Measurements from ENCODE around the gene TBC1D22A. TPM values are rescaled to one million over a fixed set of nuclear protein-coding genes. Genes with fewer than 3 reads are reported as not detected.
A peak's percentile ranks its signal among the peaks of the same experiment; 100 is the strongest.

TBC1D22A gene
- total RNA-seq, 1 experiment from 2014 or later, result 26.0 TPM

DNA sequence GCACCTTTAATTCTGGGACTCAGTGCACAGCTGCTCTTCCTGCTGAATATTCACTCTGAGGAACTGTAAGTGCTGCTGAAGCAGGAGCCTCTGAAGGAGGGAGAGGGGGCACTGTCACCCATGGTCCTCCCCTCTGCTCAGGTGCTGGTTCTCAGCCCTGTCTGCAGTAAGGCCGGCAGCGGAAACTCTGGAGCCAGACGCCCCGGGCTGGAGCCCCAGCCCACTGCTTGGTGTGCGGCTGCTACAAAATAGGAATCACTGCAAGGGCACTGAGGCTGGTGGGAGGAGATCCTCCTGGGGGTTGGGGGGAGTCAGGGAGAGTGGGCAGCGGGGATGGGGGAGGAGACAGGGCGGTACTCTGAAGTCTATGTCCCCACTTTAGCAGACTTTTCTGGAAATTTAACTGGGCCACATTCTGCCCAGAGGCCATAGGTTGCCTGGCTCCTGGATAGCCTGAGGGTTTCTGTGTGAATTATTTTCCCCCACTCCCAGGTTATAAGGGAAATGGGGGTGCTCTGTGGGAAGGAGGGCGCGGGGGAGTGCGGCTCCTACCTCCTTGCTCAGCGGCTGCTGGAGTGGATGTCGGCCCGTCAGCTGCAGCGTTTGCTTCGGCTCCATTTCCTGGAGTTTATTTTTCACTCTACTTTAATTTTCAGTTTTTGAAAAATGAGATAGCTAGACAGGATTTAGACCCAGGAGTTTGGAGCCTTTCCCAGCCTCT, 33.6 kb downstream of the TBC1D22A start:
- ChIA-PET CTCF (interaction anchor here (0.6 to 6.2 kb wide), 2 partner anchors 6 to 972 kb away, joined by 4 to 74 read pairs; no protein-coding TSS in a partner anchor), POLR2A (interaction anchor here (2.7 kb wide), 1 partner anchor 33 kb away, joined by 8 read pairs; the partner anchor contains the start of gene TBC1D22A)
- Mint-ChIP-seq H3K9me3 (ENCODE audit: unreplicated experiment) (no peaks in the 10 kb centered on the region), H3K36me3 (ENCODE audit: insufficient read depth, unreplicated experiment) (peaks cover 22% of the 10 kb centered on the region), H3K4me3 (ENCODE audit: unreplicated experiment) (no peak overlapping the region), H3K27ac (ENCODE audit: low read depth, unreplicated experiment) (no peak overlapping the region), H3K27me3 (ENCODE audit: insufficient read depth, unreplicated experiment) (no peaks in the 10 kb centered on the region), H3K4me1 (ENCODE audit: insufficient read depth, unreplicated experiment) (peaks cover 12% of the 10 kb centered on the region)
- no peak for DNase-seq (ENCODE audit: unreplicated experiment)
- TF ChIP-seq, protein P1, sequence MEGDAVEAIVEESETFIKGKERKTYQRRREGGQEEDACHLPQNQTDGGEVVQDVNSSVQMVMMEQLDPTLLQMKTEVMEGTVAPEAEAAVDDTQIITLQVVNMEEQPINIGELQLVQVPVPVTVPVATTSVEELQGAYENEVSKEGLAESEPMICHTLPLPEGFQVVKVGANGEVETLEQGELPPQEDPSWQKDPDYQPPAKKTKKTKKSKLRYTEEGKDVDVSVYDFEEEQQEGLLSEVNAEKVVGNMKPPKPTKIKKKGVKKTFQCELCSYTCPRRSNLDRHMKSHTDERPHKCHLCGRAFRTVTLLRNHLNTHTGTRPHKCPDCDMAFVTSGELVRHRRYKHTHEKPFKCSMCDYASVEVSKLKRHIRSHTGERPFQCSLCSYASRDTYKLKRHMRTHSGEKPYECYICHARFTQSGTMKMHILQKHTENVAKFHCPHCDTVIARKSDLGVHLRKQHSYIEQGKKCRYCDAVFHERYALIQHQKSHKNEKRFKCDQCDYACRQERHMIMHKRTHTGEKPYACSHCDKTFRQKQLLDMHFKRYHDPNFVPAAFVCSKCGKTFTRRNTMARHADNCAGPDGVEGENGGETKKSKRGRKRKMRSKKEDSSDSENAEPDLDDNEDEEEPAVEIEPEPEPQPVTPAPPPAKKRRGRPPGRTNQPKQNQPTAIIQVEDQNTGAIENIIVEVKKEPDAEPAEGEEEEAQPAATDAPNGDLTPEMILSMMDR (IDR thresholded peaks at IDR 0.05; ENCODE audit: unreplicated experiment), result no peak
- intact Hi-C loops (cut with micrococcal nuclease), result loop anchor here (5.0 kb wide), 1 partner anchor 791 kb away; no protein-coding TSS in a partner anchor
- no TSS peak for BruUV-seq (replicated peaks)

DNA sequence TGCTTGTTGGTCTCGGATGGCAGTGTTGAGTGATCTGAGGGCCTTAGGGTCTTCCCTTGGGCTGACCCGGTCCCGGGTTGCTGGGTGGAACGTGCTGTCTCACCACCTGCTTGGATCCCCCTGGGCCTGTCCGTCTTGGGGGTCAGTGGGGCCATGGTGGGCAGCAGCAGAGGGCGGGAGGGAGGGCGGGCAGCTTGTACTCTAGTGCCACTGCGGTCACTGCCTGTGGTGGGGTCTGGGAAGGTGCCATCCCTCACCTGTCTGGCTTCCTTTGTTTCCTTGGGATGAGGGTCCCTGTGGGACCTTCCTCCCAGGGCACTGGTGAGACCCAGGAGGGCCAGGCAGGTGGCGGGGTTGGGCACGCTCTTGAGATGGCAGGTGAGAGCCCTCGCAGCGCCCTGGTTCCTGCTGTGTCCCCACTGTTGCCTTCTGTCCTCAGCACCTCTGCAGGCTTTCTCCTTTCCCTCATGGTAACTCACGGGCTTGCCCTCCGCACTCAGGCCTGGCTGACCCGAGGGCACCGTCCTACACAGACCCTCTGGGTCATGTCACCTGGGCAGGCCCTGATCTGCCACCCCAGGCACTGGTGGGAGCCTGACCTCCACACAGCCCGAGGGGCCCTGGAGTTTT, 34.2 kb downstream of the TBC1D22A start:
- intact Hi-C loops (cut with micrococcal nuclease), result loop anchor here (5.0 kb wide), 1 partner anchor 791 kb away; no protein-coding TSS in a partner anchor
- Mint-ChIP-seq H3K9me3 (ENCODE audit: unreplicated experiment) (no peaks in the 10 kb centered on the region), H3K4me3 (ENCODE audit: unreplicated experiment) (no peak overlapping the region), H3K4me1 (ENCODE audit: insufficient read depth, unreplicated experiment) (peaks cover 12% of the 10 kb centered on the region), H3K36me3 (ENCODE audit: insufficient read depth, unreplicated experiment) (peaks cover 22% of the 10 kb centered on the region), H3K27me3 (ENCODE audit: insufficient read depth, unreplicated experiment) (no peaks in the 10 kb centered on the region), H3K27ac (ENCODE audit: low read depth, unreplicated experiment) (no peak overlapping the region)
- ChIA-PET CTCF (interaction anchor here (0.5 to 3.1 kb wide), 3 partner anchors 9 to 971 kb away, joined by 3 to 21 read pairs (median 4); no protein-coding TSS in a partner anchor), POLR2A (no interaction called here)
- DNase-seq (ENCODE audit: unreplicated experiment), result no peak
- TF ChIP-seq, protein P1 (IDR thresholded peaks at IDR 0.05; ENCODE audit: unreplicated experiment), result no peak
- BruUV-seq (replicated peaks), result no TSS peak

DNA sequence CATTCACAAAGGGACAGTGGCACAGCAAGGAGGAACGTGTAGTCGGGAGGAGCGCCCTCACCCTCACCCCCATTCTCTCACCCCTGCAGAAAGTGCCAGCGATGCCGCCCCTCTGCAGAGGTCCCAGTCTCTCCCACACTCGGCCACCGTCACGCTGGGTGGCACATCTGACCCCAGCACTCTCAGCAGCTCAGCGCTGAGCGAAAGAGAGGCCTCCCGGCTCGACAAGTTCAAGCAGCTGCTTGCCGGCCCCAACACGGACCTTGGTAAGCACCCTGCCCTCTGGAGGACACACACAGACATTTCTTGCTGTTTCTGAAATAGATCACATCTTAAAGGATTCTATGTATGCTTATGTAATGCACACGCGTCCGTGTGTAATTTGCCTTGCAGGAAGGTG, 34.9 kb downstream of the TBC1D22A start:
- ChIA-PET POLR2A (no interaction called here), CTCF (interaction anchor here (0.5 to 3.1 kb wide), 7 partner anchors 9 to 613 kb away, joined by 3 to 21 read pairs (median 3); no protein-coding TSS in a partner anchor)
- Mint-ChIP-seq H3K4me1 (ENCODE audit: insufficient read depth, unreplicated experiment) (peaks cover 12% of the 10 kb centered on the region), H3K4me3 (ENCODE audit: unreplicated experiment) (no peak overlapping the region), H3K27me3 (ENCODE audit: insufficient read depth, unreplicated experiment) (no peaks in the 10 kb centered on the region), H3K36me3 (ENCODE audit: insufficient read depth, unreplicated experiment) (peaks cover 22% of the 10 kb centered on the region), H3K27ac (ENCODE audit: low read depth, unreplicated experiment) (no peak overlapping the region), H3K9me3 (ENCODE audit: unreplicated experiment) (no peaks in the 10 kb centered on the region)
- DNase-seq (ENCODE audit: unreplicated experiment), result peak; percentile 12
- TF ChIP-seq, protein P1 (IDR thresholded peaks at IDR 0.05; ENCODE audit: unreplicated experiment), result no peak
- BruUV-seq (replicated peaks), result no TSS peak
- intact Hi-C loops (cut with micrococcal nuclease), result loop anchor here (5.0 kb wide), 1 partner anchor 790 kb away; no protein-coding TSS in a partner anchor

DNA sequence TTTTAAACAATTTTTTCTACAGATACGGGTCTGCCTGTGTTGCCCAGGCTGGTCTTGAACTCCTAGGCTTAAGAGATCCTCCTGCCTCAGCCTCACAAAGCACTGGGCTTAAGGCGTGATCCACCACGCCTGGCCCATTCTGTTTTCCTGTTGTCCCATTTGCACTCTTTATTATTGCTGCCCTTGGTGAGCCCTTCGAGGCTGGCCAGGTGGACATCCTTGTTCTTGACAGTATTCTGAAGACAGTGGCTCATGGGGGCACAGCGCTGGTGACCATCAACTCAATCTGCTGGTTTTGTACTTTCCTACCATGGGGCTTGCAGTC, 35.6 kb downstream of the TBC1D22A start:
- TF ChIP-seq, protein P1 (IDR thresholded peaks at IDR 0.05; ENCODE audit: unreplicated experiment), result no peak
- Mint-ChIP-seq H3K9me3 (ENCODE audit: unreplicated experiment) (no peaks in the 10 kb centered on the region), H3K4me1 (ENCODE audit: insufficient read depth, unreplicated experiment) (peaks cover 12% of the 10 kb centered on the region), H3K27ac (ENCODE audit: low read depth, unreplicated experiment) (peak overlapping the region; percentile 43), H3K27me3 (ENCODE audit: insufficient read depth, unreplicated experiment) (no peaks in the 10 kb centered on the region), H3K36me3 (ENCODE audit: insufficient read depth, unreplicated experiment) (peaks cover 22% of the 10 kb centered on the region), H3K4me3 (ENCODE audit: unreplicated experiment) (no peak overlapping the region)
- intact Hi-C loops (cut with micrococcal nuclease), result loop anchor here (5.0 kb wide), 1 partner anchor 789 kb away; no protein-coding TSS in a partner anchor
- no TSS peak for BruUV-seq (replicated peaks)
- DNase-seq (ENCODE audit: unreplicated experiment), result no peak
- ChIA-PET POLR2A (interaction anchor here (0.6 to 1.2 kb wide), 3 partner anchors 15 to 35 kb away, joined by 3 to 6 read pairs (median 3); partner anchors contain the start of gene TBC1D22A), CTCF (interaction anchor here (0.6 to 3.1 kb wide), 31 partner anchors 11 to 1698 kb away, joined by 3 to 21 read pairs (median 4); partner anchors contain the start of gene TBC1D22A)
